ENCODE results near the gene DNAJC5G.

DNA sequence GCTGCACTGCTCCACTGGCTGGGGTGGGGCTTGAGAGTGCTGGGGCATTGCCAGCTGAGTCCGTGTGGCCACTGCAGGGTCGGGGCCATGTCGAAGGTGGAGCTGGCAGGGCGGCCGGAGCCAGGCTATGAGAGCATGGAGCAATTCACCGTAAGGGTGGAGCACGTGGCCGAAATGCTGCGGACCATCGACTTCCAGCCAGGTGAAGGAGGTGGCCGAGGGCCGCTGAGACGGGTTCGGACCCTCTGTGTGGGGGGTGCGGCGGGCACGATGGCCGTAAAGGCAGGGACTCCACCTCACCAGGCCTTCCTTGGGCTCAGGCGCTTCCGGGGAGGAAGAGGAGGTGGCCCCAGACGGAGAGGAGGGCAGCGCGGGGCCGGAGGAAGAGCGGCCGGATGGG, 30.9 kb downstream of the DNAJC5G start:
- no peak for TF ChIP-seq POLR2A (IDR thresholded peaks at IDR 0.05)
- TF ChIP-seq, protein P1, sequence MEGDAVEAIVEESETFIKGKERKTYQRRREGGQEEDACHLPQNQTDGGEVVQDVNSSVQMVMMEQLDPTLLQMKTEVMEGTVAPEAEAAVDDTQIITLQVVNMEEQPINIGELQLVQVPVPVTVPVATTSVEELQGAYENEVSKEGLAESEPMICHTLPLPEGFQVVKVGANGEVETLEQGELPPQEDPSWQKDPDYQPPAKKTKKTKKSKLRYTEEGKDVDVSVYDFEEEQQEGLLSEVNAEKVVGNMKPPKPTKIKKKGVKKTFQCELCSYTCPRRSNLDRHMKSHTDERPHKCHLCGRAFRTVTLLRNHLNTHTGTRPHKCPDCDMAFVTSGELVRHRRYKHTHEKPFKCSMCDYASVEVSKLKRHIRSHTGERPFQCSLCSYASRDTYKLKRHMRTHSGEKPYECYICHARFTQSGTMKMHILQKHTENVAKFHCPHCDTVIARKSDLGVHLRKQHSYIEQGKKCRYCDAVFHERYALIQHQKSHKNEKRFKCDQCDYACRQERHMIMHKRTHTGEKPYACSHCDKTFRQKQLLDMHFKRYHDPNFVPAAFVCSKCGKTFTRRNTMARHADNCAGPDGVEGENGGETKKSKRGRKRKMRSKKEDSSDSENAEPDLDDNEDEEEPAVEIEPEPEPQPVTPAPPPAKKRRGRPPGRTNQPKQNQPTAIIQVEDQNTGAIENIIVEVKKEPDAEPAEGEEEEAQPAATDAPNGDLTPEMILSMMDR (IDR thresholded peaks at IDR 0.05), result no peak
